Stimulated activated CD8-positive, alpha-beta memory T cell treated with anti-CD3 and anti-CD28 coated beads, Interleukin-4, amount 100 ng/mL, for 4 hours (primary cell): ENCODE data around the gene CCDC88C.

Source experiments
- DNase-seq, 2 donors: peaks; one replicate each; pipeline ENCODE4 v3.0.0-alpha.2; 2020; ENCODE audit warnings: low read depth in 2 of 2, low spot score in 1 of 2

Gene CCDC88C

GRCh38 chr14:91380610-91381371 lies 36.8 kb downstream of the CCDC88C start:
- no peak for DNase-seq

- DNase-seq, result no peak
Observed at GRCh38 chr14:91380123-91380522, 37.5 kb downstream of the CCDC88C start.

- no peak for DNase-seq
Observed at GRCh38 chr14:91379579-91379932, 38.1 kb downstream of the CCDC88C start.

- DNase-seq, result no peak
Observed at GRCh38 chr14:91378930-91379578, 38.6 kb downstream of the CCDC88C start.

GRCh38 chr14:91377700-91378652 lies 39.6 kb downstream of the CCDC88C start:
- DNase-seq, result no peak

- no peak for DNase-seq
Observed at GRCh38 chr14:91376547-91377477, 40.8 kb downstream of the CCDC88C start.

GRCh38 chr14:91375720-91376452 lies 41.7 kb downstream of the CCDC88C start:
- DNase-seq, result no peak

GRCh38 chr14:91374879-91375702 lies 42.5 kb downstream of the CCDC88C start:
- DNase-seq, result no peak

- DNase-seq, result no peak
Observed at GRCh38 chr14:91374287-91374878, 43.2 kb downstream of the CCDC88C start.

- no peak for DNase-seq
Observed at GRCh38 chr14:91373591-91374254, 43.9 kb downstream of the CCDC88C start.

- no peak for DNase-seq
Observed at GRCh38 chr14:91372671-91373495, 44.7 kb downstream of the CCDC88C start.

- no peak for DNase-seq
Observed at GRCh38 chr14:91371990-91372375, 45.6 kb downstream of the CCDC88C start.

GRCh38 chr14:91371011-91371989 lies 46.3 kb downstream of the CCDC88C start:
- DNase-seq, result no peak

GRCh38 chr14:91369628-91370445 lies 47.8 kb downstream of the CCDC88C start:
- DNase-seq, result no peak

- no peak for DNase-seq
Observed at GRCh38 chr14:91368776-91369416, 48.7 kb downstream of the CCDC88C start.
